Right lobe of liver (tissue), 4 donors: ENCODE results near the gene CASP7.

ENCODE experiments used
- POLR2A ChIP-seq: fragments of 450-650 bp; IDR thresholded peaks from one replicate; pipeline ENCODE4 v1.6.1; 2017; ENCODE audit warnings: antibody characterized with exemption, mild to moderate bottlenecking
- TF ChIP-seq, protein P1 (sequence below), 4 donors: fragments of 200-600 bp in 3 of 4; fragments of 450-650 bp in 1 of 4; IDR thresholded peaks; one replicate each; pipeline versions ENCODE4 v1.5.1 to v1.8.0; 2016 to 2022; ENCODE audit warnings: antibody characterized with exemption in 4 of 4, mild to moderate bottlenecking in 2 of 4
- donor health status: DM: no; HTN: no; CAD: no.
- donor health status: DM: no; HTN: no; CAD: no.
- donor health status: DM: no; HTN: yes; CAD: no.

- TF ChIP-seq, protein P1, sequence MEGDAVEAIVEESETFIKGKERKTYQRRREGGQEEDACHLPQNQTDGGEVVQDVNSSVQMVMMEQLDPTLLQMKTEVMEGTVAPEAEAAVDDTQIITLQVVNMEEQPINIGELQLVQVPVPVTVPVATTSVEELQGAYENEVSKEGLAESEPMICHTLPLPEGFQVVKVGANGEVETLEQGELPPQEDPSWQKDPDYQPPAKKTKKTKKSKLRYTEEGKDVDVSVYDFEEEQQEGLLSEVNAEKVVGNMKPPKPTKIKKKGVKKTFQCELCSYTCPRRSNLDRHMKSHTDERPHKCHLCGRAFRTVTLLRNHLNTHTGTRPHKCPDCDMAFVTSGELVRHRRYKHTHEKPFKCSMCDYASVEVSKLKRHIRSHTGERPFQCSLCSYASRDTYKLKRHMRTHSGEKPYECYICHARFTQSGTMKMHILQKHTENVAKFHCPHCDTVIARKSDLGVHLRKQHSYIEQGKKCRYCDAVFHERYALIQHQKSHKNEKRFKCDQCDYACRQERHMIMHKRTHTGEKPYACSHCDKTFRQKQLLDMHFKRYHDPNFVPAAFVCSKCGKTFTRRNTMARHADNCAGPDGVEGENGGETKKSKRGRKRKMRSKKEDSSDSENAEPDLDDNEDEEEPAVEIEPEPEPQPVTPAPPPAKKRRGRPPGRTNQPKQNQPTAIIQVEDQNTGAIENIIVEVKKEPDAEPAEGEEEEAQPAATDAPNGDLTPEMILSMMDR (IDR thresholded peaks at IDR 0.05): no peak
- no peak for TF ChIP-seq POLR2A
Measured at GRCh38 chr10:113690749-113691148, 11.0 kb downstream of the CASP7 start.
